SIG-M5 treated with dmso at 0.1 percent for 504 hours (cell line): ENCODE data around the gene PTH2.
"Not testable (repeated sequence)": the region's sequence is repeated elsewhere in the genome, so short reads cannot be mapped to it uniquely, and the experiment has no call there.

Source experiments
- DNase-seq: peaks from one replicate; lab custom pipeline; 2025; ENCODE audit not compliant: unreplicated experiment; lab: John Stamatoyannopoulos, UW

PTH2 gene

GRCh38 chr19:49390131-49390928, 32.9 kb downstream of the PTH2 start:
- no peak for DNase-seq

DNA sequence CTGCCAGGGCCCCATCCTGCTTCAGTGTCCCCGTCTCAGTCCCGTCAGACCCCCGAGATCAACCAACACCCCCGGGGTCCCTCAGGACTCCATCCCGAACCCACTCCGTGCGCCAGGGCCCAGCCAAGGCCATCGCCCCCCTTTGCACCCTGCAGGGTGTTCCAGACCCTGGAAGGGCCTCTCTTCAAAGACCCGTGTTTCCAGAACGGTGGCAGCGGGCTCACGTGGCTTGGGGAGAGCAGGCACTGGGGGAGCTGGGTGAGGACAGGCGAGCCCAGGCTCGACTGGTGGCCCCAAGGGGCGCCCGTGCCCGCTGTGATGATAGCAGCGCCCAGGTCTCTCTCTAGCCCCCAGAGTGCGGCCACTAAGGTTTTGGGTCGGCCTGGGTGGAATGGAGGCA, 33.8 kb downstream of the PTH2 start:
- no peak for DNase-seq

DNA sequence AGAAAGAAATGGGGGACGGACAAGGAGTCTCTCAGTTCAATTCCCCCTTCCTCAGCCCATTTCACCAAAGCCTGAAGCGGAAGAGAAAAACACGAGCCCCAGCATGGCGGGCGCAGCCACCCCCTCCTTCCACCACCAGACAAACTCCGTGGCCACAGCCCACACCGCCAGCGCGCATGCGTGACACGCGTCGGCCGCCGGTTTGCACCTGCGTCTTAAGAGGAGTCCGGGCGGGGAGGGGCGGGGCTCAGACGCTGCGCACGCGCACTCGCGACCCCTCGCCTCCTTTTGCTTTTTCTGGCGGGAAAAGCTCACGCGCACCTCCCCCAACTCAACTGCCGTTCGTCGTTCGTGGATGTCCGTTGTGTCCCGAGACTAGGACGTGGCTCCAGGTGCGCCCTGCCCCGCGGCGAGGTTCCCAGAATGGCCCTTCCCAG, 35.3 kb downstream of the PTH2 start, which contains the start of gene KASH5:
Gene KASH5, plus strand, starts transcription at position 314 of the 437 bp plus-strand sequence. CDS start 2,635 bp downstream, outside the sequence.
- DNase-seq = no peak

DNA sequence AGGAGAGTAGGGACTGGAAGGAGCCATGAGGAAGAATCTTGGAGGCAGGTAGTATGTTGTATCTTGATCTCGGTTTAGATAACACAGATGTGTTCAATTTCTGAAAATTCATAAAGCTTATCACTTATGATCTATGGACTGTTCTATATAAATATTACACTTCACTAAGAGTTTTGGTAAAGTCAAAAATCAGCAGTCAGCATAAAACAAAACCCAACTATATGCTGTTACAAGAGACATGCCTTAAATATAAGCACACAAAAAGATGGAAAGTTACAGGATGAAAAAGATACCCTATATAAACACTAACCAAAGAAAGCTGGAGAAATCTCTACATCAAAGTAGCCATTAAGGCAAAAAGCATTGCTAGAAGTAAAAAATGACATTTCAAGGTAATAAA, 39.6 kb downstream of the PTH2 start:
- no peak for DNase-seq

DNA sequence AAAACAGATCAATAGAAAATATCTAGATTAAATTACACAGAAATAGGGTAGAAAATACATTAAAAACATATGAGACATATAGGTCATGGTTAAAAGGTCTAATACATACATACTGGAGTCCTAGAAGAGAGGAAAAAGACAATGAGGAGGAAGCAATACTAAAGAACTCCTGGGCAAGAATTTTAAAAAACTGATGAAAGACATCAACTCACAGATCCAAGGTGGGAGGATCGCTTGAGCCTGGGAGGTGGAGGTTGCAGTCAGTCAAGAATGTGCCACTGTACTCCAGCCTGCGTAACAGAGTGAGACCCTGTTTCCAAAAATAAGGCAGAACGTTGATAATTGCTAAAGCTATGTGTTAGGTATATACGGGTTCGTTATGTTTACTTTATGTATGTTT, 40.6 kb downstream of the PTH2 start:
- no peak for DNase-seq

DNA sequence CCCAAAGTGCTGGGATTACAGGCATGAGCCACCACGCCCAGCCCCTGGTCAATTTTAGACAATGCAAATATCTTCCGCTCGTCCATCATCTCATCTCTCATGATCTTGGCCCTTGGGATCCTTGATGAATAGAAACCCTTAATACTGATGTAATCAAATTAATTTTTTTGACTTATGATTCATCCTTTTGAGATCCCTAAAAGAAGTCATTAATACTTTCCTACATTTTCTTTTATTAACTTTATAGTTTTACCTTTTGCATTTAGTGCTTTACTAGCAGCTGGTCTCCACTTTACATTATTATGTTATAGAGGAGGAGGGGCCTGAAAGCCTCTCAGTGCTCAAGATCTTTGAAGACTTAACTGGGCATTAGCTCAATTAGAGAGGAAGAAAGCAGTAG, 42.9 kb downstream of the PTH2 start:
- DNase-seq = no peak

DNA sequence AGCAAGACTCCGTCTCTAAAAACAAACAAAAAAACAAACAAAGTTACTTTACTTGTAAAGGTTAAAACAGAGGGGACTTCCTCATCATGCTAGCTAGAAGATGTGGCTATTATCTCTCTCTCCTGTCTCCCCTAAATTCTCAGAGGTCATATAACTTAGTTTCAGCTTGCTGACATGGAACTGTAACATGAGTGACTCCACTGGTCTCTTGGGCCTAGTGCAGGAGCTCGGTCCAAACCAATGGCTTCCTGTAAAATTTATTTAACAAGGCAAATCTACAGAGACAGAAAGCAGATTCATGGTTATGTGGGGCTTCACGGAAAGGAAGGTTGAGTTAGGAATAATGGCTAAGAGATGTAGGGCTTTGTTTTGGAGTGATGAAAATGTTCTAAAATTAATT, 44.7 kb downstream of the PTH2 start:
- DNase-seq = no peak

DNA sequence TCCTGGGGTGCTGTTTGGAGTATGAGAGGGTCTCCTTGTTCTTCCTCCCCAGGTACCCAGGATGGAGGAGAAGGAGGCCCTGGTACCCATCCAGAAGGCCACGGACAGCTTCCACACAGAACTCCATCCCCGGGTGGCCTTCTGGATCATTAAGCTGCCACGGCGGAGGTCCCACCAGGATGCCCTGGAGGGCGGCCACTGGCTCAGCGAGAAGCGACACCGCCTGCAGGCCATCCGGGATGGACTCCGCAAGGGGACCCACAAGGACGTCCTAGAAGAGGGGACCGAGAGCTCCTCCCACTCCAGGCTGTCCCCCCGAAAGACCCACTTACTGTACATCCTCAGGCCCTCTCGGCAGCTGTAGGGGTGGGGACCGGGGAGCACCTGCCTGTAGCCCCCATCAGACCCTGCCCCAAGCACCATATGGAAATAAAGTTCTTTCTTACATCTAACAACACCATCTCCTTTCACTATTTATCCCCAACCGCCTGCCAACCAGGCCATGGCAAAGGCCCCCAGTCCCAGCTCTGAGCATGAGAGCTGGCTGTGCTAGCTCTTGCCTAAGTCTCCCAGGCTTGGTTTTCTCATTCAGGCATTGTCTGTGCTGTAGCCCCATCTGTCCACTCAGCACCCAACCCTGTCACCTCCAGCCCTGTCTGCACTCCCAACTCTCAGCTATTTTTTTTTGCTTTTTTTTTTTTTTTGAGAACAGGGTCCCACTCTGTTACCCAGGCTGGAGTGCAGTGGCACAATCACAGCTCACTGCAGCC, 48.4 kb downstream of the PTH2 start:
- no peak for DNase-seq

- DNase-seq = not testable (repeated sequence)
Observed at GRCh38 chr19:49373174-49373573, 50.1 kb downstream of the PTH2 start.
